Ishikawa (cell line): Measurements from ENCODE around the gene MUC5AC.

ENCODE experiments used
- CREB1 ChIP-seq: IDR thresholded peaks from 2 replicates; pipeline ENCODE4 v1.6.1; 2012; ENCODE audit warnings: low read depth
- EGR1 ChIP-seq: IDR thresholded peaks from 2 replicates; pipeline ENCODE4 v1.6.1; 2012
- EP300 ChIP-seq: IDR thresholded peaks from 2 replicates; pipeline ENCODE4 v1.6.1; 2012; ENCODE audit warnings: borderline replicate concordance
- FOXM1 ChIP-seq: IDR thresholded peaks from 2 replicates; pipeline ENCODE4 v1.6.1; 2012; ENCODE audit warnings: low read depth, borderline replicate concordance
- MAX ChIP-seq: IDR thresholded peaks from 2 replicates; pipeline ENCODE4 v1.6.1; 2012
- RAD21 ChIP-seq: IDR thresholded peaks from 2 replicates; pipeline ENCODE4 v1.6.1; 2012; ENCODE audit warnings: low read depth
- REST ChIP-seq: IDR thresholded peaks from 2 replicates; pipeline ENCODE4 v1.6.1; 2012; ENCODE audit warnings: low read depth, mild to moderate bottlenecking
- TCF12 ChIP-seq: IDR thresholded peaks from 2 replicates; pipeline ENCODE4 v1.6.1; 2012; ENCODE audit warnings: low read depth
- TEAD4 ChIP-seq: IDR thresholded peaks from 2 replicates; pipeline ENCODE4 v1.6.1; 2012
- USF1 ChIP-seq: IDR thresholded peaks from 2 replicates; pipeline ENCODE4 v1.6.1; 2012
- YY1 ChIP-seq: IDR thresholded peaks from 2 replicates; pipeline ENCODE4 v1.6.1; 2012; ENCODE audit warnings: low read depth
- ZBTB7A ChIP-seq: IDR thresholded peaks from 2 replicates; pipeline ENCODE4 v1.6.1; 2012; ENCODE audit warnings: low read depth

Gene MUC5AC

DNA sequence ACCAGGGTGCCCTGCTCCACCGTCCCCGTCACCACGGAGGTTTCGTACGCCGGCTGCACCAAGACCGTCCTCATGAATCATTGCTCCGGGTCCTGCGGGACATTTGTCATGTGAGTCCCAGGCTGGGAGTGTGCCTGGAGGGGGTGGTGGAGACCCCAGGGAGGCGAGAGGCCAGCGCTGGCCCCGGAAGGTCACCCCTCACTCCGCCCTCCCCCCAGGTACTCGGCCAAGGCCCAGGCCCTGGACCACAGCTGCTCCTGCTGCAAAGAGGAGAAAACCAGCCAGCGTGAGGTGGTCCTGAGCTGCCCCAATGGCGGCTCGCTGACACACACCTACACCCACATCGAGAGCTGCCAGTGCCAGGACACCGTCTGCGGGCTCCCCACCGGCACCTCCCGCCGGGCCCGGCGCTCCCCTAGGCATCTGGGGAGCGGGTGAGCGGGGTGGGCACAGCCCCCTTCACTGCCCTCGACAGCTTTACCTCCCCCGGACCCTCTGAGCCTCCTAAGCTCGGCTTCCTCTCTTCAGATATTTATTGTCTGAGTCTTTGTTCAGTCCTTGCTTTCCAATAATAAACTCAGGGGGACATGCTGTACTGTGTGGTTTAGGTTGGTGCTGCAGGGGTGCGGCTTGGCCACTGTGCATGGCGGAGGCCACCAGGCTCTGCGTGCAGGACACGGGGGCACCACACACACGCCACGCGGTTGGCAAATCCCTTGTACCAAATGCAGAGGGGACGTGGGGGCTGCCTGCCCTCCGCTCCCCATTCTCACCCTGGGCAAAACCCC, 47.6 kb upstream of the MUC5AC start:
- TF ChIP-seq ZBTB7A = no peak
- no peak for TF ChIP-seq RAD21
- TF ChIP-seq USF1 = no peak
- no peak for TF ChIP-seq EP300
- TF ChIP-seq TCF12 = no peak
- TF ChIP-seq MAX = no peak
- no peak for TF ChIP-seq TEAD4
- no peak for TF ChIP-seq YY1

GRCh38 chr11:1111545-1112212, 46.1 kb upstream of the MUC5AC start:
- TF ChIP-seq REST = no peak

- TF ChIP-seq RAD21 (no peak), FOXM1 (no peak), YY1 (no peak), USF1 (no peak), ZBTB7A (no peak), MAX (no peak), EP300 (no peak), REST (no peak), CREB1 (no peak), TCF12 (no peak), EGR1 (no peak)
These were observed 45.2 kb upstream of the MUC5AC start for GRCh38 chr11:1112351-1113191.

DNA sequence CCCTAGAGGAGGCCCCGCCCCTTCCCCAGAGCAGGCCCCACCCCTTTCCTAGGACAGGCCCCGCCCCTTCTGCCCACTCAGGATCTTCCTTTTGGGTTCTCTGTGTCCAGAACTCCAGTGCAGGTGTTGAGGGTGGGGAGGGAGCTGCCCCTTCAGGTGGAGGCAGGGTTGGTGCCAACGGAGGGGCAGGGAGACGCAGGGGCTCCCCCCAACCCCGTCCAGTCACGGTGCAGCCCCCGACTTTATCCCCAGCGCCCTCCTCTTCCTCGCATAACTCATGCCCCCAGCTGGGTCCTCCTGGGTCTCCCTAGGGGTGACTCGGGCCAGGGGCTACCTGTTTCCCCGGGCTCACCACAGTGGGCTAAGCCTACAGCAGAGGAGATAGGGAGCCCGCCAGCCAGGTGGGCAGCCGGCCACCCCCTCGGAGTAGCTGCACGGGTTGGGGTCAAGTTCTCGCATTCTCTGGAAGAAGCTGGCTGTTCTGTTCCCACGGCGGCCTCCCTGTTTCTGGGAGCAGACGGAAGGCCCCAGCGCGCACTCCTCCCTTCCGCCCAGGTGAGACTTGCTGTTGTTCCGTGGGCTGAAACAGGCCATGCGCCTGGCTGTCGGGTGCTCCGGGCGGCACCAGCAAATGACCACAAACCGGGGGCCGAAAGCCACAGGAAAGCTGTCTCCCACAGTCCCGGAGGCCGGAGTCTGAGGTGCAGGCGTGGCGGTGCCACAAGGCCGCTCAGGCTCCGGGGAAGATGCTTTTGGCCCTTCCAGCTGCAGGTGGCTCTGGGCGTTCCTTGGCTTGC, 44.1 kb upstream of the MUC5AC start:
- TF ChIP-seq EP300 (no peak), RAD21 (no peak), FOXM1 (no peak)

DNA sequence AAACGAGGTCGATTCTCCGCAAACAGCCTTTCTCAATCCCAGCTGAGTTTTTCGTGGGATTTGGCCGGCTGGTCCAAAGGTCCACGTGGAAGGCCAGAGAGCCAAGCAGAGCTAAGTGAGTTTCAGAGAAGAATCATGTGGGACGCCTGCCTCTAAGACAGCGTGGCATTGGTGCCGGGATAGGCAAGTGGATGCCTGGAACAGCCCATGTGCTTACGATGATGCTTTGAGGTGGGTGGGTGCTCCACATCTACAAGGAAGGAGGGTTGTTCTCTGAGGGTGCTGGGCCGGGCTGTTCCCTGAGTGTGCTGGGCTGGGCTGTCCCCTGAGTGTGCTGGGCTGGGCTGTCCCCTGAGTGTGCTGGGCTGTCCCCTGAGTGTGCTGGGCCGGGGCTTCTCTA, 41.6 kb upstream of the MUC5AC start:
- TF ChIP-seq MAX (no peak), REST (no peak)
